ENCODE data around the gene ADCY6.

- TF ChIP-seq CTCF (IDR thresholded peaks at IDR 0.05; ENCODE audit: low read length) (no peak), EZH2 (IDR thresholded peaks at IDR 0.05; ENCODE audit: borderline replicate concordance, low read length) (no peak)
Measured at GRCh38 chr12:48775299-48775698, 13.6 kb downstream of the ADCY6 start.
